ENCODE data around the gene CHST12. TPM values are rescaled to one million over a fixed set of nuclear protein-coding genes. Genes with fewer than 3 reads are reported as not detected.
"Not testable (repeated sequence)": the region's sequence is repeated elsewhere in the genome, so short reads cannot be mapped to it uniquely, and the experiment has no call there.

CHST12 gene
- polyA plus RNA-seq, 4 donors: 9.5 to 16.7 (median 13.5) TPM

DNA sequence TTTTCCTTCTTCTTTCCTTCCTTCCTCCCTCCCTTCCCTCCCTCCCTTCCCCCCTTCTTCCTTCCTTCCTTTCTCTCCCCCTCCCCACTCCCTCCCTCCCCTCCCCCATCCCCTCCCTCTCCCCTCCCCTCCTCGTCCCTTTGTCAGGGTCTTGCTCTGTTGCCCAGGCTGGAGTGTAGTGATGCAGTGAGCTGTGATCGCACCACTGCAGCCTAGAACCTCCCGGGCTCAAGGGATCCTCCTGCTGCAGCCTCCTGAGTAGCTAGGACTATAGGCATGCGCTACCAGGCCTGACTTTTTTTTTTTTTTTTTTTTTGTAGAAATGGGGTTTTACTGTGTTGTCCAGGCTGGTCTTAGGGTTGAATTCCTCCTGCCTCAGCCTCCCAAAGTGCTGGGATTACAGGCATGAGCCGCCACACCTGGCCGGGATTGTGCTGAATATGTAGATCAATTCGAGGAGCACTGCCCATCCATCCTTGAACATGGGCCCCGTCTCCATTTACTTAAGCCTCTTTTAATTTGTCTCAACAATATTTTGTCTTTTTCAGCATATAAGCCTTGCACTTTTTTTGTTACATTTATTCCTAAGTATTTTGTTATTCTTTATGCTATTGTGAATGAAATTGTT is 49.3 kb downstream of the CHST12 start:
- DNase-seq (ENCODE audit: low read depth in 4 of 4, low spot score in 2 of 4): no peak

- not testable (repeated sequence) for DNase-seq (ENCODE audit: low read depth in 4 of 4, low spot score in 2 of 4)
These were observed 50.4 kb downstream of the CHST12 start for GRCh38 chr7:2453849-2454248.

GRCh38 chr7:2459674-2460073 is 56.3 kb downstream of the CHST12 start:
- DNase-seq (ENCODE audit: low read depth in 4 of 4, low spot score in 2 of 4): no peak

DNA sequence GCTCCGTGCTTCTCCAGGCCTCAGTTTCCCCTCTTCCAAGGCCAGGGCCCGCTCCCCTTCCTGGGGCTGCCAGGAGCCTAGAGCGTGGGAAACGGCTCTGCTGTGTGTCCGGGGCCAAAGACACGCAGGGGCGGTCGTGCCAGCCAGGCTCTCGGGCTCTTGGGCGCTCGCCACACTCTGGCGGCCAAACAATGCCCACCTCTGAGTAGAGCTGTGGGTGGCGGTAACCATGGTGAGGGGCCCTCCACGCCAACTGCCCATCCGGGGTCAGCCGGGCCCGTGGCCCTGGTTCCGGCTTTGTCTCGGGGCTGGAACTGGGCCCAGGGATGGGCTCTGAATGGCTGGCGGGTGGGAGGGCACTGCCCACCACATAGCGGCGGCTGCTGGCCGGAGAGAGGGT is 56.8 kb downstream of the CHST12 start:
- no peak for DNase-seq (ENCODE audit: low read depth in 4 of 4, low spot score in 2 of 4)

GRCh38 chr7:2460641-2461040 is 57.2 kb downstream of the CHST12 start:
- DNase-seq (ENCODE audit: low read depth in 4 of 4, low spot score in 2 of 4): no peak

DNA sequence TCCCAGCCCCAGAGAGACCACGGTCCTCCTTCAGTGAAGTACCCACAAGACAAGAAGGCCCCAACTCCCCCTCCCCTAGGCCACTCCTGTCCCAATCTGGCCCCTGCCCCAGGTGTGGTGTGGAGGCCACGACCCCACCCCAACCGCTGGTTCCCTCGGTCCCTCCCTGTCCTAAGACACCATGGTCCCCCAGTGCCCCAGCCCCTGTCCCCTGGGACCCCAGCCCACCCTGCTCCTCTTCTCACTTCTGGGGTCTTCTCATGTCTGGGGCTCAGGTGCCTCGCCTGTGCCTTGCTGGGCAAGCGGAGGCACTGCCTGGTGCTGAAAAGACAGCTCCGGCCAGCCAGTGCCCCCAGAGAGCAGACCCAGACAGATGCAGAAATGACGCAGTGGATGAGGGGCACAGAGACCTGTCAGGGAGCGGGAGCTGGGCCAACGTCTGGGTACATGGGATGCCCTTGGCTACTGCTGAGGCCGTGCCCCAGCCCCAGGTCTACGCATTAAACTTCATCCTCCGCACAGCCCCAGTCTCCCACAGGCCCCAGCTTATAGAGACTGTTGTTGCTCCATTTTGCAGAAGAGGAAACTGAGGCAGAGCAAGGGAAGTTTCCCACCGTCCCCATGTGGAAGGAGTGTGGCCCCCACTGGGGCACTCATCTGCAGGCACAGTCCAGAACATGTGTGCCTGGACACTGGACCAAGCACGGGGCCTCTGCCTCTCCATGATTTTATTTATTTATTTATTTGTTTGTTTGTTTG is 58.0 kb downstream of the CHST12 start:
- no peak for DNase-seq (ENCODE audit: low read depth in 4 of 4, low spot score in 2 of 4)

DNA sequence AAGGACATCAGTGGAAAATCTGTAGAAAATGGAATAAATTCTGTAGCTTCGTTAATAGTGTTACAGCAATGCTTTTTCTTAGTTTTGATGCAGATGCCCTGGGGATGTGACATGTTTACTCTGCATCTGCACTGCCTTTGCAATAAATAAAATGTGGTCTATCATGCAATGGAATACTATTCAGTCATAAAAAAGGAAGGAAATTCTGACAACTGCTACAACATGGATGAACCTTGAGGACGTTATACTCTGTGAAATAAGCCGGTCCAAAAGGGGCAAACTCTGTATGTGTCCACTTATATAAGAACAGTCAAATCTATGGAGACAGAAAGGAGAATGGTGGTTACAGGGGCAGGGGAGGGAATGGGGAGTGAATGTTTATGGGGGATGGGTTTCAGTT is 59.3 kb downstream of the CHST12 start:
- DNase-seq (ENCODE audit: low read depth in 4 of 4, low spot score in 2 of 4): no peak

GRCh38 chr7:2465928-2466327 is 62.5 kb downstream of the CHST12 start:
- DNase-seq (ENCODE audit: low read depth in 4 of 4, low spot score in 2 of 4): no peak

GRCh38 chr7:2466675-2467074 is 63.3 kb downstream of the CHST12 start:
- no peak for DNase-seq (ENCODE audit: low read depth in 4 of 4, low spot score in 2 of 4)

DNA sequence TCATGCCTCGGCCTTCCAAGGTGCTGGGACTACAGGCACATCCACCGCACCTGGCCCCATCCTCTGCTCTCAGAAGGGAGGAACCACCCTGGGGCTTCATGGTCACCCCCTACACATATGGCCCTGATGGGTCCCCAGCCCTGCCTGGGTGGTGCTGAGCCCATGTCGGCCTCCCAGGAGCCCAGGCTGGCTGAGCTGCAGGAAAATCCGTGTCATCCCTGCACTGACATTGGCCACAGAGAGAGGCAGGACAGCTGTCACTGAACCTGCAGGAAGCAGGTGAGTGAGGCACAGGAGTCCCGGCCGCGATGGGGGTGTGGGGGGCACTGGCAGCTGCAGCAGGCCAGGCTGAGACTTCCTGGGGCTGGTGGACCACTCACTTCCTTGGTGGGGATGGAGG is 64.8 kb downstream of the CHST12 start:
- DNase-seq (ENCODE audit: low read depth in 4 of 4, low spot score in 2 of 4): no peak

GRCh38 chr7:2469460-2470203 is 66.2 kb downstream of the CHST12 start:
- DNase-seq (ENCODE audit: low read depth in 4 of 4, low spot score in 2 of 4): not testable (repeated sequence)

DNA sequence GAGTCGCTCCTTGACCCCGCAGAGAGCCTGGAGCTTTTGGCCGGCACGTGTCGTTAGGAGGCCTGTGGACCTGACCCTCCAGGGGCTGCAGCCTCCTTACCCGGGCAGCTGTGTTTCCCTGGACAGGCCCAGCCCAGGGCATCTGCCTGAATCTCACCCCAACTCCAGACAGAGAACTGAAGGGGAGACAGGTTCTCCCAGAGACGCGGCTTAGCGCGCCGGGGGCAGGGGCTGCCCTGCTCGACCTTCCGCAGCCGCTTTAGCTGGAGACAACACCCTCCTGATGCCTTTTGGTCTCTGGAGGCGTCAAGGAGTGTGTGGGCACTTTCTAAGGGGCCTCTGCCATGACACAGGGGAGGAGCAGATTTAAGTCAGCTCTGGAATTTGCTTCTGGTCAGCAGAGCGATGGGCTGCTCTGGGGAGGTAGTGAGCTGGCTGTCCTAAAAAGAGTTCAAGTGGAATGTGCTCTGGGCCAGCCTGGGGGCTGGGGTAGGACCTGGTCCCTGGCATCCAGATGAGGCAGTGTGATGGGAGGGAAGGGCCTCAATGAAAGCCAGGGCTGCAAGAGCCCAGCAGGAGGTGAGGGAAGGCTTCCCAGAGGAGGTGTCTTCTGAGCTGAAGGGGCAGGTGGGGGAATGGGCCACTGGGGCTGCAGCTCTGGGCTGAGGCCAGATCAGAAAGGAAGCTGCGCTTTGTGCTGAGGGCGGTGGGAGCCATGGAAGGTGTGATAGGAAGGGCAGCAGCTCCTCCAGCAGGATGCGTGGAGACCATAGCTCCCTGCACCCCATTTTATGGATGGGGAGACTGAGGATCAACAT is 67.0 kb downstream of the CHST12 start:
- DNase-seq (ENCODE audit: low read depth in 4 of 4, low spot score in 2 of 4): no peak

DNA sequence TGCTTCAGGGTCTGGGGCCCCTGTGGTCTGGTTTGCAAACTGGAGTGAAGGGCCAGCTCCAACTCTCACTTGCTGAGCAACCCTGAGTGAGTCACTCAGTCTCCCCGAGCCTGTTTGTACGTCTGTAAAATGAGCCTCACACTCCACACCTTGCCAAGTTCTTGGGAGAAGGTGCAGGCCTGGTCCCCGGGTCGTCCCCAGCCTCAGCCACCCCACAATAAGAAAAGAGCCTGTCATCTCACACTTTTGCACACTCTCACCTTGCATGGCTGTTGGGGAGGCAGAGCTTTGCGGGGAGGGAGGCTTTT is 67.6 kb downstream of the CHST12 start:
- DNase-seq (ENCODE audit: low read depth in 4 of 4, low spot score in 2 of 4): no peak

GRCh38 chr7:2471396-2471795 is 68.0 kb downstream of the CHST12 start:
- DNase-seq (ENCODE audit: low read depth in 4 of 4, low spot score in 2 of 4): no peak

DNA sequence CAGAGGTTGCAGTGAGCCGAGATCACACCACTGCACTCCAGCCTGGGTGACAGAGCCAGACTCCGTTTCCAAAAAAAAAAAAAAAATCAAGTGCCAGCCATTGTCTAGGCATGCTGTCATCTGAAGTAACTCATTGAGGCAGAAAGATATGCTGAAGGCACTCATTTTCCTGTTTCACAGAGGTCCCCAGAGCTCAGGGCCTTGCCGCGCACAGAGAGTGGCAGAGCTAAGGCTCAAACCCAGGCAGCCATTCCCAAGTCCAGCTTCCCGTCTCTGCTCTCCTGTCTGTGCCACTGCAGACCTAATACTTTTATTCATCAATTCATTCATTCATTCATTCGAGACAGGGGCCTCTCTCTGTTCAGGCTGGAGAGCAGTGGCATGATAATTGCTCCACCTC is 69.3 kb downstream of the CHST12 start:
- DNase-seq (ENCODE audit: low read depth in 4 of 4, low spot score in 2 of 4): no peak

GRCh38 chr7:2473496-2474180 is 70.2 kb downstream of the CHST12 start:
- DNase-seq (ENCODE audit: low read depth in 4 of 4, low spot score in 2 of 4): no peak

DNA sequence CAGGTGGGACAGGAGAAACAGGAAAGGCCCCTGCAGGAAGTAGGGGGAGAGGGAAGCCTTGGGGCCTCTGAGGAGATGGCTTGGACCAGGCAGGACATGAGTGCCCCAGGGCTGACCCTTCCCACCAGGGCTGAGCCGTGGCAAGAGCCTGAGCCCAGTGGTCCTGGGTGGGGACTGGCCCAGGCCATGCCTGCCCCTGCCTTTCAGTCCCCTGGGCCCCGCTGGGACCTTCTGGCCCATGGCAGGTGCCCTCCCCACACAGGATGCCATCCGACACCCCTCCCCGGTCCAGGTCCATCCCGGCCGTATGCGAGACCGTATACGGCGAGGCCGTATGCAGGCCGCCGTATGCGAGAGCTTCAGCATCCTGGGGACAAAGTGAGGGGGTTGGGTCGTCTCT is 70.8 kb downstream of the CHST12 start:
- DNase-seq (ENCODE audit: low read depth in 4 of 4, low spot score in 2 of 4): no peak

DNA sequence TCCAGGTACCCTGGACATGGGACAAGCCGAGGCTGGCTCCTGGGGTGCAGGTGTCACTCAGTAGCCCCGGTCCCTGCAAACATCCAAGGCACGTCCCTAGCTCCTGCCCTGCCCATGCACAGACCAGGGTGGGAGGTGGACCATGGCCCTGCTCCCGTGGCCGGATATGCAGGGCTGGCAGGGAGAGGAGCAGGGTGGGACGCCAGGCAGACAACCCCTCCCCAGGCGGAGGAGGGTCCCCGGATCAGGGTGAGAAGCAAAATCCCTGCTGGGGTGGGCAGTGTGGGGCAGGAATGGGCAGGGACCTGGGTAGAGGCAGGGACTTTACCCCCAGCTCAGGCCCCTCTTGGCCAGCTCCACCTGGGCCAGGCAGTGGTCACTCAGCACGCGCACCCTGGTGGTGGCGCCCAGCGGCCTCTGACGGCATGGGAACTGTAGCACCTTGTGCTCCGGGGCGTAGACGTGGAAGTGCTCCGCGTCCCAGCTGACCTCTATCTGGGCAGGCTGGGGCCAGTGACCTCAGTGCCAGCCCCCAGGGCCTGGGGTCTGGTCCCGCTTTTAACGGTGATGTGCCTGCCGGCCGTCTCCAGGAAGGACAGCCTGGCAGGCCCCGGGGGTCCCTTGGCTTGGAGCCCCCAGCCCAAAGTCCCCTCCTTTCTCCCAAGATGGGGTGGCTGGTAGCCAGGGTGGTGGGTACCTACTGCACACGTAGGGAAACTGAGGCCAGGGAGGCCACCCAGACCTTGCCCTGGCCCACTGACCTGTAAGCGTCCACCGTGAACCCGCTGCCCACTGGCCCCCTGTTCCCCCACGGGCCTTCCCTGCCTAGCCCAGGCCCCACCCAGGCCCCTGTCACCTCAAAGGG is 71.6 kb downstream of the CHST12 start:
- DNase-seq (ENCODE audit: low read depth in 4 of 4, low spot score in 2 of 4): no peak

DNA sequence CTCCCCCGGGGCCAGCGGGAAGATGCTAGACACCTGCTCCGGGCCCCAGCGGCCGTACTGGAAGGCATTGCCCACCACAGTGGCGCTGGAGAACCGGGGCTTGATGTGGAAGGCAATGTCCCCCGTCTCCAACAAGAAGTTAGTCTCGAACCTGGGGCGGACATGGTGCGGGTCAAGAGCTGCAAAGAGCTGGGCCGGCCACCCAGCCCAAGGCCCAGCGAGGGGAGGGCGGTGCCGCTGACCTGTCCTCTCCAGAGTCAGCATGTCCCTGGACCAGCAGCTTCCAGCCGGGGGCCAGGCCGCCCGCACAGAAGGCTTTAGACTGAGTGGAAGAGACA is 72.2 kb downstream of the CHST12 start:
- DNase-seq (ENCODE audit: low read depth in 4 of 4, low spot score in 2 of 4): no peak

- DNase-seq (ENCODE audit: low read depth in 4 of 4, low spot score in 2 of 4): no peak
These were observed 72.9 kb downstream of the CHST12 start, which contains the start of gene GRIFIN for GRCh38 chr7:2476298-2476697. Gene GRIFIN, minus strand, starts transcription at chr7:2476398. Its CDS starts 15 bp downstream, at chr7:2476383.

Measured in left renal cortex interstitium (tissue), 4 donors.